Raji (cell line): ENCODE measurements around the gene COL6A2.

Experiments
- POLR2A ChIP-seq: IDR thresholded peaks from 2 replicates; pipeline ENCODE4 v1.6.1; 2011; ENCODE audit warnings: low read depth, low read length, control low read depth; ENCODE audit not compliant: insufficient read depth

The COL6A2 gene

DNA sequence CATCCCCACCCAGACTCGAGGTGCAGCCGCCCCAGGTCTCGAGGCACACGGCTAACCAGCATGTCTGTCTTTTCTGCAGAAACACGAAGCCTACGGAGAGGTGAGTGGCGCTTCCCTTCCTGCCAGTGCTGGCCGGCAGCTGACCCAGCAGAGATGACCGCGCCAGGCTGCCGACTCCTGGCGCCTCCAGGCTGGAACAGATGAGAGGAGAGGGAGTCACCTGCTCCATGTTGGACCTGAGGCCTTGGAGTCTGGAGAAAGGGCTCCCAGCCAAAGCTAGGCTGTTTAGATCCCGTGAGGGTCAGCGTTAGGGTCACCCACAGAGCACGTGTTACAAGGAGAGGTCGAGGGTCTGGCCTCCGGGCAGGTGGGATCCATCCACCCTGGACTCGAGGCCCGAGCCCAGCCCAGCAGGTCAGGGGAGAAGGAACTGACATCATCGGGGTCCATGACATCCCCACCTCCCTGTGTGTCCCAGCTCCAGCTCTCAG, 14.9 kb downstream of the COL6A2 start:
- no peak for TF ChIP-seq POLR2A

- TF ChIP-seq POLR2A: no peak
Measured at GRCh38 chr21:46113497-46114176, 15.7 kb downstream of the COL6A2 start.

DNA sequence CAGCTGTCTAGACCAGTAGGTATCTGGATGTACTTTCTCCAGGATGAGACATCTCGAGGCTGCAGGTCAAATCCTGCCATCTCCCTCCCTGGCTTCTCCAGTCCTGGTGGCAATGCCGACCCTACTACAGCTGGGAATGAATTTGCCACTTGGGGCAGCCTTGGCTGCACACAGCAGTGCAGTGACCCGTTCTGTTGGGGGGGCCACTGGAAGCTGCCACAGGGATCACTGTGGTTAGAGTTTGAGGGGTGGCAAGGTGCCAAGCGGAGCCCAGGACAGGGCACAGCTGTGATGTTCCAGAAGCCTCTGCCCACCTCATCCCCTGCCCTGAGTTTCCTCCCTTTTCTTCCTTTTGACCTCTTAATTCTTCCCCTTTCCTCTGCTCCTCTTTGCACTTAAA, 17.1 kb downstream of the COL6A2 start:
- no peak for TF ChIP-seq POLR2A

DNA sequence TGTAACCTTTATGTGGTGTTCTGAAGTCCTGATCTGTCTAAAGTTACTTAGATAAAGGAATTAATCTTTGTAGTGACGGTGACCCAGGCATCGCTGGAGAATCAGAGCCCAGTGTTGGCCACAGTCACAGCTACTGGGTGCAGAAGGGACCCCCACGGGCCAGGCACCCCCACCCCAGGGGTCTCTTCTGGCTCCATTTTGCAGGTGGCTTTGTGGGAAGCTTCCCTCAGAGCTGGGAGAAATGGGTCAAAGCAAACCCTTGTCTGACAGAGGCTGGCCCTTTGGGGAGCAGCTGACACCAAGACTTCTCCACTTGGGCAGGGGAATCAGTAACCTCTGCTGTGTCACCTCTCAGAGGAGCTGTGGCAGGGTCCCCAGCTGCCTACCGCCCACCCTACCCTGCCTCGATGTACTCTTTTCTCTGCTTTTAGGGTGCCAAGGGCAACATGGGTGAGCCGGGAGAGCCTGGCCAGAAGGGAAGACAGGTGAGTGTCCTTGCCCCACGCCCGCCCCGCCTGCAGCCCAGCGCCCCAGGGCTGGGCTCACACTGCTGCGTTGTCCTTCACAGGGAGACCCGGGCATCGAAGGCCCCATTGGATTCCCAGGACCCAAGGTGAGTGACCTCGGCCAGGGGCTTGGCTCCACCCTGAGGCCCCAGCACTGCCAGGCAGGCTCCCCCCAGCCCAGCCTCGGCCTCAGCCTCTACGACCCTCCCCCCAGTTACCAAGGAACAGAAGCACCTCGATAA, 17.7 kb downstream of the COL6A2 start:
- TF ChIP-seq POLR2A: no peak

GRCh38 chr21:46116189-46116775, 18.4 kb downstream of the COL6A2 start:
- no peak for TF ChIP-seq POLR2A

- no peak for TF ChIP-seq POLR2A
Measured at GRCh38 chr21:46116776-46117585, 19.1 kb downstream of the COL6A2 start.

- no peak for TF ChIP-seq POLR2A
Measured at GRCh38 chr21:46117586-46118315, 19.8 kb downstream of the COL6A2 start.

DNA sequence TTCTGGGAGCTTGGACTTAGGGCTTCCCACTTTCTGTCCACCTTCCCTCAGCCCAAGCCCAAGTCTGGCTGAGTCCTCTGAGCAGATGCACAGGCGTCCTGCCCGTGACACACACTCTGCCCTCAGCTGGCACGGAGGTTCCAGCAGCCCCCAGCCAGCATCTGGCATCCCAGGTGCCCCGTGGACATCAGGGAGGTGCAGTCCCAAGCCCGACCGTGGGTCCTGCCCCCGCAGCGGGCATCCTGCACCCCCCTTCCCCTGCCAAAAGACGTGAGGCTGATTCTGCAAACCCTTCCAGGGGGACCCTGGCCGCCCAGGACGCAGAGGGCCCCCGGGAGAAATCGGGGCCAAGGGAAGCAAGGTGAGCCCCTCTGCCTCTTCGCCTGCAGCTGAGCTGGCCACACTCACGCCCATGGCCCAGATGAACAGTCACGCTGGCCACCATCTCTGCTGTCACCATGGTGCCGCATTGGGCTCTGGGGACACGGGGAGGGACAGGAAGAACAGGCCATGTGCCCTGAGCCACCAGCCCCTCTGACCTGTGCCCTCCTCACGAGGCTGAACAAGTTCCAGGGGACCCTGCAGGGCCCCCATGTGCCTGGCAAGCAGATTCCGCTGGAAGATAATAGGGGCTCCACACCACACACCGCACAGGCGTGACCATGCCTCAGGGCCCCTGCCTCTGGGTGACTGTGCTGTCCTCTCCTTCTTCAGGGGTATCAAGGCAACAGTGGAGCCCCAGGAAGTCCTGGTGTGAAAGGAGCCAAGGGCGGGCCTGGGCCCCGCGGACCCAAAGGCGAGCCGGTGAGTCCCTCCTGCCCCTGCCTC, 20.6 kb downstream of the COL6A2 start:
- TF ChIP-seq POLR2A: no peak

DNA sequence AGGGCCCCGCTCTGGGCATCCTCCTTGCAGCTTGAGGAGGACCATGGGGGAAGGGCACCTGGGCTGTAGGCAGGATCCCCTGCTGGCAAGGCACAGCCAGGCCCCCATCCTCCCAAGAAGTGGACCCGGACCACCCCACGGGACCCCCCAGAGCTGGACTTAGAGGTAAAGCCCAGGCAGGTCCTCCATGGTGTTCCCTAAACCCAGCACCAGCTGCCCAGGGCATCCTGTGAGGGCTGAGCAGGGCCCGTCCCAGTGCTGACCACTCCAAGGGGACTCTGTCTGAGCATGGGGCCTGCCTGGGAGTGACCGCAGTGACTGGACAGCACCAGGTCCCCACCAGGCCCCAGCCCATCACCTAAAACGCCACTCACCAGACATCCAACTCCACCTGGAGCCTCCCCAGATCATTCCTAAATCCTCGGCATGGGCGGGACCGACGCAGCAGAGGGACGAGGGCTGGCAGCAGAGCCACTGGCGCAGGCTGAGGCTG, 21.3 kb downstream of the COL6A2 start:
- no peak for TF ChIP-seq POLR2A

DNA sequence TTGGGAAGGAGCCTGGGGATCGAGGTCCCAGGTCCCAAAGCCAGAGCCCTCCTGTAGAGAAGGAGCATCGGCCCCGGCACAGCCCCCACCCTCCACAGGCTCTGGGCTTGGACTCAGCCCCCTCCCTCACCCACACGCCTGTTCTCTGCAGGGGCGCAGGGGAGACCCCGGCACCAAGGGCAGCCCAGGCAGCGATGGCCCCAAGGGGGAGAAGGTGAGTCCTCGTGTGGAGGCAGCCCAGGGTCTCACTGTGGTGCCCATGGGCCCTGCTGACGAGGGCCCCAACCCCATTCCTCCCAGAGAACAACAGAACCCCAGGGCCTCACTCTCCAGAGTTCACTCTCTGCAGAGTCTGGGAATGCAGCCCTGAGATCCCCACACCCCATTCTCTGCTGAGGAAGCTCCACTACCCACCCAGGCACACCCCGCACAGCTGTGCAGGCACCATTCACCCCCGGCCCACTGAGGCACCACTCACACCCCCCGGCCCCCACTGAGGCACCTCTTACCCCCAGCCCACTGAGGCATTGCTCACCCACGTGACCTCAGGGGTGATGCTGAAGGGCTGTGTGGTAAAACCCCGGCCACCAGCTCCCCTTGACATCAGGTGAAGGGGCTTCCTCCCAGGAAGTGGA, 21.8 kb downstream of the COL6A2 start:
- no peak for TF ChIP-seq POLR2A

GRCh38 chr21:46120301-46121285, 22.7 kb downstream of the COL6A2 start:
- no peak for TF ChIP-seq POLR2A
